Right cardiac atrium (tissue), 5 donors: ENCODE data around the gene HEY2. TPM values are rescaled to one million over a fixed set of nuclear protein-coding genes. Genes with fewer than 3 reads are reported as not detected.
A peak's percentile ranks its signal among the peaks of the same experiment; 100 is the strongest.
"Not testable (repeated sequence)": the region's sequence is repeated elsewhere in the genome, so short reads cannot be mapped to it uniquely, and the experiment has no call there.

ENCODE experiments used
- ATAC-seq, 2 donors: fragments of 200-7000 bp; cut with Tn5 transposase; one replicate each; pipeline versions ENCODE4 v1.8.0 to v1.9.1; 2020; ENCODE audit warnings: moderate library complexity in 2 of 2, mild to moderate bottlenecking in 1 of 2
- DNase-seq, 3 donors: peaks; one replicate each; pipeline ENCODE4 v3.0.0-alpha.2; 2020
- H3K27ac ChIP-seq: one replicate; pipeline ENCODE4 v1.5.1; 2013; ENCODE audit warnings: mild to moderate bottlenecking, low read length, control low read depth, moderate library complexity
- H3K27me3 ChIP-seq: one replicate; pipeline ENCODE4 v1.6.1; 2013; ENCODE audit not compliant: control insufficient read depth, insufficient read depth
- H3K4me1 ChIP-seq: one replicate; pipeline ENCODE4 v1.6.1; 2013; ENCODE audit warnings: low read length; ENCODE audit not compliant: control insufficient read depth, insufficient read depth
- H3K4me3 ChIP-seq: one replicate; pipeline ENCODE4 v1.5.1; 2013; ENCODE audit warnings: low read length, control low read depth
- H3K9me3 ChIP-seq: one replicate; pipeline ENCODE4 v1.6.1; 2013; ENCODE audit warnings: low read length; ENCODE audit not compliant: control insufficient read depth
- WGBS: extraction: QIAGEN DNeasy Blood & Tissue Kit; methylation state at CpG from one replicate; pipeline ENCODE4 v1.1.7; 2013; 5-methylcytosine and 5-hydroxymethylcytosine counted together
- intact Hi-C, 4 donors: fragments of 100-400 bp; cut with DNase I; formaldehyde crosslinking; loops; one replicate each; pipeline versions ENCODE4 v1.11.0 to v1.14.0; 2022 to 2023
- polyA plus RNA-seq: library from polyadenylated mRNA; stranded (reverse); fragments of 200-250 nt; gene quantifications from one replicate; pipeline ENCODE4 v1.2.3, GENCODE V29; 2013
- total RNA-seq, 4 donors: library from RNA; stranded (reverse); fragmentation: NEBNext Ultra II Directional; extraction: Animal tissue kit (Norgen Biotek cat#: 25700); gene quantifications; one replicate each; pipeline ENCODE4 v1.2.1, GENCODE V29; 2021
- donor health status: healthy with polysubstance abuse.
- donor health status: DM: no; HTN: yes; CAD: no.
- donor health status: DM: no; HTN: no; CAD: no.
- donor health status: DM: no; HTN: yes; CAD: no; lungs with severe emphysema.
- donor health status: DM: yes; HTN: yes; CAD: no.

HEY2 gene
- total and polyA plus RNA-seq, 5 donors = 2.6 to 6.0 (median 3.1) TPM

- Histone ChIP-seq H3K27me3 (no peaks in the 10 kb centered on the region), H3K9me3 (no peaks in the 10 kb centered on the region), H3K4me1 (no peaks in the 10 kb centered on the region), H3K4me3 (no peak overlapping the region), H3K27ac (no peak overlapping the region)
- ATAC-seq (no peak), DNase-seq (no peak)
- intact Hi-C loops = no loop called here
- WGBS = 66% methylated on average over 4 of the region's 4 CpGs
Observed at GRCh38 chr6:125773387-125774341, 24.2 kb downstream of the HEY2 start.

DNA sequence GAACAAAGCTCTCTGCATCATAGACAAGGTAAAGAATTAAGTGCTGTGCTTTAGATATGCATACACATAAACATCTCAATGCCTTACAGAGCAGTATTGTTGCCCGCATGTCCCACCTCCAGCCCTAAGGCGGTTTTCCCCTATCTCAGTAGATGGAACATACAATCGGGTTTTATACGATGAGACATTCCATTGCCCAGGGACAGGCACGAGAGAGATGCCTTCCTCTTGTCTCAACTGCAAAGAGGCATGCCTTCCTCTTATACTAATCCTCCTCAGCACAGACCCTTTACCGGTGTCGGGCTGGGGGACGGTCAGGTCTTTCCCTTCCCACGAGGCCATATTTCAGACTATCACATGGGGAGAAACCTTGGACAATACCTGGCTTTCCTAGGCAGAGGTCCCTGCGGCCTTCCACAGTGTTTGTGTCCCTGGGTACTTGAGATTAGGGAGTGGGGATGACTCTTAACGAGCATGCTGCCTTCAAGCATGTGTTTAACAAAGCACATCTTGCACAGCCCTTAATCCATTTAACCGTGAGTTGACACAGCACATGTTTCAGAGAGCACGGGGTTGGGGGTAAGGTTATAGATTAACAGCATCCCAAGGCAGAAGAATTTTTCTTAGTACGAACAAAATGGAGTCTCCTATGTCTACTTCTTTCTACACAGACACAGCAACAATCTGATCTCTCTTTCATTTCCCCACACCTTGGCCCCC lies 26.8 kb downstream of the HEY2 start:
- intact Hi-C loops, DNase-seq, H3K27ac ChIP-seq, H3K4me3 ChIP-seq, H3K4me1 ChIP-seq, ATAC-seq, H3K27me3 ChIP-seq, H3K9me3 ChIP-seq: not testable (repeated sequence)
- WGBS = 73% methylated on average over 14 of the region's 14 CpGs

DNA sequence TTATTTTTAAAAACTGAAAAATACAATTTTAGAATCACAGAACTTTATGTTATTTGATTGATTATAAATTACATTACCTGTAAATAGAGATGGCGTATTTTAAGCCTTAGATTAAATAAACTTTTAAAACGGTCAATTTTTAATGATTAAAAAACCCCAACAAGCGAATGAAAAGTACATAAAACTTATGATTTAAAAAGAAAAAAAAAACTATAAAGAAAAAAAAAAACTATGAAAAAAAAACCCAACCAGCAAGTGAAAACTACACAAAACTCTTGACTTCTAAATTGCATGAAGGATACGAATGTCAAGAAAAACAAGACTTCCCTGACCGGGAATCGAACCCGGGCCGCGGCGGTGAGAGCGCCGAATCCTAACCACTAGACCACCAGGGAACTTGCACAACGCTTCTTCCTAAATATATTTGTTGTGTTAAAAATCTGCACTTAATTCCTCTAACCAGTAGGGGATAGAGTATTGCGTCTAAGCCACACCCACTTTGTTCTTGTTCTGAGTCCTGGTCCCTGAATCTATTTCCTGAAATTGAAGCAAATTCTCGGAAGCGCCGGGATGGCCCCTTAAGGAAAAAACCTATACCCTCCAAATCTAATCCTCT lies 30.6 kb downstream of the HEY2 start:
- ATAC-seq (peak; percentile 97 to 98), DNase-seq (peak; percentile 75 to 91 (median 88))
- Histone ChIP-seq H3K4me1 (no peaks in the 10 kb centered on the region), H3K27me3 (no peaks in the 10 kb centered on the region), H3K4me3 (peak overlapping the region; percentile 90), H3K27ac (peak overlapping the region; percentile 96), H3K9me3 (no peaks in the 10 kb centered on the region)
- WGBS = 14% methylated on average over 17 of the region's 17 CpGs
- intact Hi-C loops = loop anchor here in 3 of 4 donors (5.0 kb wide), 2 partner anchors 177 to 192 kb away; partner anchors contain the start of gene HINT3 (in 2 of the 3)

GRCh38 chr6:125780540-125781313 lies 31.3 kb downstream of the HEY2 start:
- no peaks in the 10 kb centered on the region for H3K9me3 ChIP-seq
- DNase-seq (peak; percentile 53 to 81 (median 69)), ATAC-seq (peak; percentile 90)
- peak overlapping the region; percentile 96 for H3K27ac ChIP-seq
- under 1% methylated on average over 28 of the region's 28 CpGs for WGBS
- H3K4me3 ChIP-seq = peak overlapping the region; percentile 90
- intact Hi-C loops = loop anchor here in 3 of 4 donors (5.0 kb wide), 2 partner anchors 177 to 192 kb away; partner anchors contain the start of gene HINT3 (in 2 of the 3)
- H3K4me1 ChIP-seq = no peaks in the 10 kb centered on the region
- H3K27me3 ChIP-seq = no peaks in the 10 kb centered on the region

DNA sequence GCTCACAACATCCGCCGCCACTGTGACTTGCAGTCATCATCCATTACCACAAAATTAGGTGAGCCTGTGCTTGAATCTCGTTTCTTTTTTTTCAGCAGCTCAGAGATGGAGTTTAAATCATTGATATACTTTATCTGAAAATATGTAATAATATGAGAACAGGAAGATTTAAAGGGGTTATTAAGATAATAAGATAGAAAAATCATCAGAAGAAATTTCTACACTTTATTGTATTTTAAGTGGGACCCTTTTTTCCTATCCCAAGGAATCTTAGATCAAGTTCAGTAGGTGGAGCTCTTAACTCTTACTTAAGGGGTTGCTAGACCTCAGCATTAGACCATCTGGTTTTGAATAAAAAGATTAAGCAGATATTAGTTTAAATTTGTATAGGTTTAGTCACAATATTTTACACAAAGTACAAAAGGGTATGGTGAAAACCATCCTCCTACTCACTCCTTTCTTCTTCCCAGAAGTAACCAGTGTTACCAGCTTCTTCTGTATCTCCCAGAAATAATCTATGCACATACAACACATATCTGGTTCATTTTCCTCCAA lies 32.0 kb downstream of the HEY2 start:
- Histone ChIP-seq H3K9me3 (no peaks in the 10 kb centered on the region), H3K4me1 (no peaks in the 10 kb centered on the region), H3K27ac (peak overlapping the region; percentile 96), H3K4me3 (peak overlapping the region; percentile 90), H3K27me3 (no peaks in the 10 kb centered on the region)
- DNase-seq (peak in 1 of 3 donors; percentile 55), ATAC-seq (peak in 1 of 2 donors; percentile 37)
- intact Hi-C loops = loop anchor here in 3 of 4 donors (5.0 kb wide), 2 partner anchors 176 to 191 kb away; partner anchors contain the start of gene HINT3 (in 2 of the 3)
- WGBS = under 1% methylated on average over 3 of the region's 3 CpGs

GRCh38 chr6:125784365-125784764 lies 34.9 kb downstream of the HEY2 start:
- no peak for ATAC-seq
- intact Hi-C loops = loop anchor here in 3 of 4 donors (5.0 kb wide), 2 partner anchors 173 to 188 kb away; partner anchors contain the start of gene HINT3 (in 2 of the 3)

GRCh38 chr6:125787791-125788190 lies 38.4 kb downstream of the HEY2 start:
- Histone ChIP-seq H3K4me3 (no peak overlapping the region), H3K9me3 (no peaks in the 10 kb centered on the region), H3K27ac (no peak overlapping the region), H3K27me3 (no peaks in the 10 kb centered on the region), H3K4me1 (peaks cover 3% of the 10 kb centered on the region)
- intact Hi-C loops = no loop called here
- DNase-seq = no peak
- ATAC-seq = no peak
- WGBS = 20% methylated on average over 2 of the region's 2 CpGs

More at GRCh38 chr6:125784365-125784764, 34.9 kb downstream of the HEY2 start:
- Histone ChIP-seq H3K27me3 (no peaks in the 10 kb centered on the region), H3K9me3 (no peaks in the 10 kb centered on the region), H3K4me1 (no peaks in the 10 kb centered on the region), H3K4me3 (no peak overlapping the region), H3K27ac (no peak overlapping the region)
- WGBS = 62% methylated on average over 2 of the region's 2 CpGs
- no peak for DNase-seq

DNA sequence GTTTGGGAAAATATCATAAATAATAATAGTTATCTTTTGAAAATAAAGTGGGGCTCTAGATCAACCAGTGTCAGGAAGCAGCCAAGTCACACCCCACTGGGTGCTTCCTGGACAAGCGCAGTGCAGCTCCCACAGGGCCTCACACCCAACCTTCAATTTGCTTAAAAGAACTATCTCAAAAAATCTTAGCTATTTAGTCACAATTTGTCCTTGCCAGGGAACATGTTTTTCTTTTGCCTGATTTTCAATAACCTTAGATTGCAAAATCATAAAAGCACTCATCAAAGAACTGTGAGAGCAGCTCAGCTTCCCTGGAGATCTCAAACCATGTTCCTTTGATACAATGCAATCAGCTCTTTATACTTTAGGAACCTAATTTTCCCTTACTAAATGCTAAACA lies 39.7 kb downstream of the HEY2 start:
- intact Hi-C loops = no loop called here
- 43% methylated on average over 1 of the region's 1 CpG for WGBS
- H3K27ac ChIP-seq = no peak overlapping the region
- H3K4me1 ChIP-seq = peaks cover 5% of the 10 kb centered on the region
- DNase-seq = peak in 1 of 3 donors; percentile 76
- no peak for ATAC-seq
- no peaks in the 10 kb centered on the region for H3K27me3 ChIP-seq
- H3K9me3 ChIP-seq = no peaks in the 10 kb centered on the region
- H3K4me3 ChIP-seq = no peak overlapping the region

DNA sequence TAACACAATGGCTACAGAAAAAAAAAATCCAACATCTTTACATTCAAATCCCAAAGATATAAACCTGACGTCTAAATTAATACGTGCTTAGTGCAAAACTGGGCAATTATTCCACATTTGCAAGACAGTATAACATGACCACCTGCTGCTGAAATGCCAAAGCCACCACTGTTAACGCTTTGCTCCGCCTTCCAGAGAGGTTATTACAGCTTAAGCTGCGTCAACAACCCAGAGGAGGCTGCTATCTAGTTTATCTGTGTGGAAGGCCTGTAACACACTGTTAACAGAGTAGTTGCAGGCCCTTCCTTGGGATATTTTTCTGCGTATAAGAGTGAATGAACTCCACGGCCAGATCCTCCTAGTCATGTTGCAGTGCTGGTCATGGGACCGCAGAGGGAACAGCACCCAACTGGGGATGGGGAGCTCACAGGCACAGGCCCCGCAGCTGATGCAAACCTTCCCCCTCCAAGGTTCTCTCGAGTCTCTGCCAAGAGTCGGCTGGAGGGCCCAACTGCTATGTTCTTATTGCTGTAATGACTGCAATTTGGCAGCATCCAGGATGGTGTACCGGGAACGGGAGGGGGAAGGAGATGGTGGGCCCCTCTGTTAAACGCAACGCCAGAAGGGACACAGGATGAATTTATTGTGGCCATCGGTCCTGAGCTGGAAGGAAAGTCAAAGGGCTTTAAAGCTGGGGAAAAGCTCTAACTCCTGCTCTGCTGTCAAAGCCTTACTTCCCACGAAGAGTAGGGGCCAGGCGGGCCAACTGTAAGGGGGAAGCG lies 40.3 kb downstream of the HEY2 start:
- intact Hi-C loops = loop anchor here in 2 of 4 donors (5.0 to 10.0 kb wide), 3 partner anchors 55 to 168 kb away; partner anchors contain the start of gene HINT3 (in 1 of the 2)
- 15% methylated on average over 19 of the region's 19 CpGs for WGBS
- Histone ChIP-seq H3K27ac (peak overlapping the region; percentile 97), H3K4me1 (peaks cover 5% of the 10 kb centered on the region), H3K9me3 (no peaks in the 10 kb centered on the region), H3K27me3 (no peaks in the 10 kb centered on the region), H3K4me3 (peak overlapping the region; percentile 89)
- DNase-seq = peak; percentile 57 to 82 (median 81)
- peak; percentile 19 to 47 for ATAC-seq
